ENCODE data around the gene DPEP1. TPM values are rescaled to one million over a fixed set of nuclear protein-coding genes. Genes with fewer than 3 reads are reported as not detected.
"Not testable (repeated sequence)": the region's sequence is repeated elsewhere in the genome, so short reads cannot be mapped to it uniquely, and the experiment has no call there.

DPEP1 gene
- total RNA-seq, 1 donor from 2014 or later = 13.4 TPM

DNA sequence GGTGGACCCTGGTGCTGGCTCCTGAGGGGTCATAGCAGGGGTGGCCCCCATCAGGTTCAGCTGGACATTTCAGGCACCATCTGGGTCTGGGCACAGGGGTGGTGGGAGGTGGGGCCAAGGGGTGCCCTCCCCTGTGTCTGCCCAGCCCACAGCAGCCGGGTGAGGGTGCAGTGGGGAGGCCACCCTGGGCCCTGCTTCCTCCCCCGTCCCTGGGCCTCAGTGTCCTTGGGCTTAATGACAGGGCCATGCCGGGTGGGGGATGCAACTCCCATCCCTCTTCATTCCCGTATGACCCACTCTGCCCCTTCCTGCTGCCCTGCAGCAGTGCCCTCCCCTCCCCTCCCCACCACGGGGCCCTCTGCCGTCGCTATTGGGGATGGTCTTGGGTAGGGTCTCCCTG is 27.2 kb upstream of the DPEP1 start:
- no peaks in the 10 kb centered on the region for H3K4me1 Mint-ChIP-seq (ENCODE audit: unreplicated experiment)
- H3K9me3 Mint-ChIP-seq = no peaks in the 10 kb centered on the region

GRCh38 chr16:89586853-89587252 is 26.6 kb upstream of the DPEP1 start:
- no peak for DNase-seq (ENCODE audit: extremely low spot score, unreplicated experiment)
- Mint-ChIP-seq H3K36me3 (no peaks in the 10 kb centered on the region), H3K27me3 (no peaks in the 10 kb centered on the region), H3K4me3 (no peak overlapping the region), H3K4me1 (ENCODE audit: unreplicated experiment) (no peaks in the 10 kb centered on the region), H3K9me3 (no peaks in the 10 kb centered on the region), H3K27ac (no peak overlapping the region)
- TF ChIP-seq CTCF (conservative IDR thresholded peaks at IDR 0.05) = no peak

More for the DNA sequence above, 27.2 kb upstream of the DPEP1 start:
- no peak for DNase-seq (ENCODE audit: extremely low spot score, unreplicated experiment)
- no peaks in the 10 kb centered on the region for H3K27me3 Mint-ChIP-seq
- no peak overlapping the region for H3K27ac Mint-ChIP-seq
- H3K4me3 Mint-ChIP-seq = no peak overlapping the region
- no peak for TF ChIP-seq CTCF (conservative IDR thresholded peaks at IDR 0.05)
- no peaks in the 10 kb centered on the region for H3K36me3 Mint-ChIP-seq

DNA sequence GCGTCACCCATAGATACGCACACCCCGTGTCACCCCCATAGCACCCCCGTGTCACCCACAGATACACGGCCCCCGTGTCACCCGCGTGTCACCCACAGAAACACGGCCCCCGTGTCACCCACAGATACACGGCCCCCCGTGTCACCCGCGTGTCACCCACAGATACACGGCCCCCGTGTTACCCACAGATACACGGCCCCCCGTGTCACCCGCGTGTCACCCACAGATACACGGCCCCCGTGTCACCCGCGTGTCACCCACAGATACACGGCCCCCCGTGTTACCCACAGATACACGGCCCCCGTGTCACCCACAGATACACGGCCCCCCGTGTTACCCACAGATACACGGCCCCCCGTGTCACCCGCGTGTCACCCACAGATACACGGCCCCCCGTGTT is 25.8 kb upstream of the DPEP1 start:
- not testable (repeated sequence) for H3K36me3 Mint-ChIP-seq; H3K27ac Mint-ChIP-seq; H3K27me3 Mint-ChIP-seq; H3K4me1 Mint-ChIP-seq (ENCODE audit: unreplicated experiment); H3K4me3 Mint-ChIP-seq; H3K9me3 Mint-ChIP-seq; DNase-seq (ENCODE audit: extremely low spot score, unreplicated experiment)

GRCh38 chr16:89588413-89589109 is 24.9 kb upstream of the DPEP1 start:
- Mint-ChIP-seq H3K27me3 (no peaks in the 10 kb centered on the region), H3K36me3 (no peaks in the 10 kb centered on the region), H3K4me3 (no peak overlapping the region), H3K4me1 (ENCODE audit: unreplicated experiment) (no peaks in the 10 kb centered on the region), H3K9me3 (no peaks in the 10 kb centered on the region), H3K27ac (no peak overlapping the region)
- TF ChIP-seq CTCF (conservative IDR thresholded peaks at IDR 0.05) = no peak
- DNase-seq (ENCODE audit: extremely low spot score, unreplicated experiment) = no peak

- Mint-ChIP-seq H3K27ac (no peak overlapping the region), H3K36me3 (no peaks in the 10 kb centered on the region), H3K27me3 (no peaks in the 10 kb centered on the region), H3K9me3 (no peaks in the 10 kb centered on the region), H3K4me3 (no peak overlapping the region), H3K4me1 (ENCODE audit: unreplicated experiment) (no peaks in the 10 kb centered on the region)
- no peak for TF ChIP-seq CTCF (conservative IDR thresholded peaks at IDR 0.05)
- no peak for DNase-seq (ENCODE audit: extremely low spot score, unreplicated experiment)
Observed at GRCh38 chr16:89589241-89589926, 24.1 kb upstream of the DPEP1 start.

DNA sequence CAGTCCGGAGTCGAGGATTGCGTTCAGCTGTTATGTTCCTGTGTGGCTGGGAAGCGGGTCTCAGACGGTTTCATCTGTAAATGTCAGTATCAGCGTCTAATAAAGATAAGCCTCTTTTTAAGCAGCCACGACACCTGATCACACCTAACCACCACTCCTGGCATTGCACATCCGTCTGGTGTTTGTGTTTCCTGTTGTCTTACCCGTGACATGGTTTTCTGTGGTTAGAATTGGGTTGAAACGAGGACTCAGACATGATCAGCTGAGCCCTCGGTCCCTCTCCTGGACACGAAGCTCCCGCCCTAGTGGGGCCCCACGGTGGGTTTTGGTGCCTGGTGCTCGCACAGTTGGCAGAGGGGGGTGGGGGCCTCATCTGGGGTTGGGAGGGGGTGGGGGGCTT is 19.6 kb upstream of the DPEP1 start:
- no peak for TF ChIP-seq CTCF (conservative IDR thresholded peaks at IDR 0.05)
- H3K27me3 Mint-ChIP-seq = no peaks in the 10 kb centered on the region
- no peak overlapping the region for H3K4me3 Mint-ChIP-seq
- H3K36me3 Mint-ChIP-seq = no peaks in the 10 kb centered on the region
- no peaks in the 10 kb centered on the region for H3K4me1 Mint-ChIP-seq (ENCODE audit: unreplicated experiment)
- no peak overlapping the region for H3K27ac Mint-ChIP-seq
- H3K9me3 Mint-ChIP-seq = no peaks in the 10 kb centered on the region
- no peak for DNase-seq (ENCODE audit: extremely low spot score, unreplicated experiment)
